ENCODE data around the gene ANAPC7.
"Not testable (repeated sequence)": the region's sequence is repeated elsewhere in the genome, so short reads cannot be mapped to it uniquely, and the experiment has no call there.

ANAPC7 gene

GRCh38 chr12:110373962-110374611, 29.4 kb downstream of the ANAPC7 start:
- no peak for DNase-seq (ENCODE audit: low read depth, low spot score)

GRCh38 chr12:110373425-110373824, 30.1 kb downstream of the ANAPC7 start:
- no peak for DNase-seq (ENCODE audit: low read depth, low spot score)

GRCh38 chr12:110373025-110373424, 30.5 kb downstream of the ANAPC7 start:
- no peak for DNase-seq (ENCODE audit: low read depth, low spot score)

- no peak for DNase-seq (ENCODE audit: low read depth, low spot score)
Measured at GRCh38 chr12:110372056-110372425, 31.5 kb downstream of the ANAPC7 start.

- no peak for DNase-seq (ENCODE audit: low read depth, low spot score)
Measured at GRCh38 chr12:110371408-110372055, 32.0 kb downstream of the ANAPC7 start.

GRCh38 chr12:110370732-110371231, 32.7 kb downstream of the ANAPC7 start:
- DNase-seq (ENCODE audit: low read depth, low spot score), result no peak

GRCh38 chr12:110369992-110370391, 33.5 kb downstream of the ANAPC7 start:
- DNase-seq (ENCODE audit: low read depth, low spot score), result no peak

GRCh38 chr12:110367181-110367864, 36.2 kb downstream of the ANAPC7 start:
- no peak for DNase-seq (ENCODE audit: low read depth, low spot score)

GRCh38 chr12:110366321-110367142, 37.0 kb downstream of the ANAPC7 start:
- no peak for DNase-seq (ENCODE audit: low read depth, low spot score)

GRCh38 chr12:110365489-110366320, 37.8 kb downstream of the ANAPC7 start:
- no peak for DNase-seq (ENCODE audit: low read depth, low spot score)

GRCh38 chr12:110361216-110361615, 42.3 kb downstream of the ANAPC7 start:
- no peak for DNase-seq (ENCODE audit: low read depth, low spot score)

- DNase-seq (ENCODE audit: low read depth, low spot score), result not testable (repeated sequence)
Measured at GRCh38 chr12:110358384-110359097, 45.0 kb downstream of the ANAPC7 start.

- DNase-seq (ENCODE audit: low read depth, low spot score), result no peak
Measured at GRCh38 chr12:110355073-110355472, 48.4 kb downstream of the ANAPC7 start.

GRCh38 chr12:110354172-110354780, 49.2 kb downstream of the ANAPC7 start:
- no peak for DNase-seq (ENCODE audit: low read depth, low spot score)

- DNase-seq (ENCODE audit: low read depth, low spot score), result no peak
Measured at GRCh38 chr12:110353211-110353965, 50.1 kb downstream of the ANAPC7 start.

- DNase-seq (ENCODE audit: low read depth, low spot score), result no peak
Measured at GRCh38 chr12:110352401-110352800, 51.1 kb downstream of the ANAPC7 start.

GRCh38 chr12:110351119-110351518, 52.4 kb downstream of the ANAPC7 start:
- no peak for DNase-seq (ENCODE audit: low read depth, low spot score)

GRCh38 chr12:110349514-110350151, 53.9 kb downstream of the ANAPC7 start:
- DNase-seq (ENCODE audit: low read depth, low spot score), result no peak

- no peak for DNase-seq (ENCODE audit: low read depth, low spot score)
Measured at GRCh38 chr12:110349096-110349495, 54.4 kb downstream of the ANAPC7 start.
